ENCODE data around the gene SIGLEC14.

DNA sequence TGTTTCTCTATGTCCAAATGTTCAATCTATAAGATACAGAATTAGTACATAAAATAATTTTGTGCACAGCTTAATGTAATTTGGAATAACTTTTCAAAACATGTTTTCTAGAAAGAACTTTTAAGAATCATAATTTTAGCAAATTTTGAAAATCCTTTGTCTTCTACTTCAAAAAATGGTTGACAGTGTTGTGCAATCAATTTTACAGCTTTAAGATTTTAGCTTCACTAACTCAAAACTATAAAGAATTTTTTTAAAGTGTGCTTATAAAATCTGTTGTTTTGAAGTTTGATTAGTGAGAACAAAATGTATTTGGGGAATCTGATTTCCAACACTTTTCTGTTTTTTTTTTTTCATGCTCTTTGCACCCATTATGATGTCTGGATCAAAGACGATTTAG, 33.8 kb upstream of the SIGLEC14 start:
- TF ChIP-seq EP300 (IDR thresholded peaks at IDR 0.05; ENCODE audit: low read depth): no peak
- TF ChIP-seq, protein P1, sequence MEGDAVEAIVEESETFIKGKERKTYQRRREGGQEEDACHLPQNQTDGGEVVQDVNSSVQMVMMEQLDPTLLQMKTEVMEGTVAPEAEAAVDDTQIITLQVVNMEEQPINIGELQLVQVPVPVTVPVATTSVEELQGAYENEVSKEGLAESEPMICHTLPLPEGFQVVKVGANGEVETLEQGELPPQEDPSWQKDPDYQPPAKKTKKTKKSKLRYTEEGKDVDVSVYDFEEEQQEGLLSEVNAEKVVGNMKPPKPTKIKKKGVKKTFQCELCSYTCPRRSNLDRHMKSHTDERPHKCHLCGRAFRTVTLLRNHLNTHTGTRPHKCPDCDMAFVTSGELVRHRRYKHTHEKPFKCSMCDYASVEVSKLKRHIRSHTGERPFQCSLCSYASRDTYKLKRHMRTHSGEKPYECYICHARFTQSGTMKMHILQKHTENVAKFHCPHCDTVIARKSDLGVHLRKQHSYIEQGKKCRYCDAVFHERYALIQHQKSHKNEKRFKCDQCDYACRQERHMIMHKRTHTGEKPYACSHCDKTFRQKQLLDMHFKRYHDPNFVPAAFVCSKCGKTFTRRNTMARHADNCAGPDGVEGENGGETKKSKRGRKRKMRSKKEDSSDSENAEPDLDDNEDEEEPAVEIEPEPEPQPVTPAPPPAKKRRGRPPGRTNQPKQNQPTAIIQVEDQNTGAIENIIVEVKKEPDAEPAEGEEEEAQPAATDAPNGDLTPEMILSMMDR (IDR thresholded peaks at IDR 0.05): no peak
